Measurements from ENCODE around the gene RASD1. TPM values are rescaled to one million over a fixed set of nuclear protein-coding genes. Genes with fewer than 3 reads are reported as not detected.

The RASD1 gene
- total RNA-seq, 4 donors from 2014 or later = 23.5 to 83.8 (median 61.3) TPM

DNA sequence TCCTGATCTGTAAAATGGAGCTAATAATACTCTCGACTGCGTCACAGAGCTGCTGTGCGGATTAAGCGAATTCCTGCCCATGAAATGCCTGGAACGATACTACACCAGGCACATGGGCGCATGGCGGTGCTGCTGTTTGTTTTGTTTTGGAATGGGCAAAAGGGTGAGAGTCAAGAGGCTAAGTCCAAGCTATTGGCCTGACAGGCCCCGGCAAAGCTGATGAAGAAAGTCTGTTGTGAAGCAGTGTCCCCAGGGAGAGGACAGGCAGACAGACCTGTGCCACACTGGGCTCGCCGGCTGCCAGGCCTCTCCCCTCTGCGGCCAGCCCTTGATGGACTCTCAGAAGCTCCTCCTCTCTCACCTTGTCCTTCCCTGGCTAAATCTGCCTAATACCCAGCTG is 31.3 kb upstream of the RASD1 start:
- peaks cover 3 to 13% (median 7%) of the 10 kb centered on the region in 4 donors for H3K4me1 ChIP-seq

GRCh38 chr17:17526369-17526768 is 30.2 kb upstream of the RASD1 start:
- peaks cover 3 to 13% (median 7%) of the 10 kb centered on the region in 4 donors for H3K4me1 ChIP-seq
- H3K27ac ChIP-seq = peak overlapping the region in 1 of 4 donors; percentile 36

More for the DNA sequence above, 31.3 kb upstream of the RASD1 start:
- H3K9me3 ChIP-seq = no peaks in the 10 kb centered on the region
- in situ Hi-C loops (cut with MboI; ENCODE audit: low pct_ligation_motif_present in 1 of 4, low pct_unique_long_range_greater_than_20kb in 1 of 4, low sequenced_read_pairs in 3 of 4) (no loop called here), intact Hi-C loops (cut with DNase I; ENCODE audit: low total_unique reads) (no loop called here)
- no peak overlapping the region for H3K27ac ChIP-seq
- H3K27me3 ChIP-seq = no peaks in the 10 kb centered on the region
- TF ChIP-seq, protein P1, sequence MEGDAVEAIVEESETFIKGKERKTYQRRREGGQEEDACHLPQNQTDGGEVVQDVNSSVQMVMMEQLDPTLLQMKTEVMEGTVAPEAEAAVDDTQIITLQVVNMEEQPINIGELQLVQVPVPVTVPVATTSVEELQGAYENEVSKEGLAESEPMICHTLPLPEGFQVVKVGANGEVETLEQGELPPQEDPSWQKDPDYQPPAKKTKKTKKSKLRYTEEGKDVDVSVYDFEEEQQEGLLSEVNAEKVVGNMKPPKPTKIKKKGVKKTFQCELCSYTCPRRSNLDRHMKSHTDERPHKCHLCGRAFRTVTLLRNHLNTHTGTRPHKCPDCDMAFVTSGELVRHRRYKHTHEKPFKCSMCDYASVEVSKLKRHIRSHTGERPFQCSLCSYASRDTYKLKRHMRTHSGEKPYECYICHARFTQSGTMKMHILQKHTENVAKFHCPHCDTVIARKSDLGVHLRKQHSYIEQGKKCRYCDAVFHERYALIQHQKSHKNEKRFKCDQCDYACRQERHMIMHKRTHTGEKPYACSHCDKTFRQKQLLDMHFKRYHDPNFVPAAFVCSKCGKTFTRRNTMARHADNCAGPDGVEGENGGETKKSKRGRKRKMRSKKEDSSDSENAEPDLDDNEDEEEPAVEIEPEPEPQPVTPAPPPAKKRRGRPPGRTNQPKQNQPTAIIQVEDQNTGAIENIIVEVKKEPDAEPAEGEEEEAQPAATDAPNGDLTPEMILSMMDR (IDR thresholded peaks at IDR 0.05) = no peak
- TF ChIP-seq POLR2AphosphoS5 (IDR thresholded peaks at IDR 0.05) (no peak), POLR2A (IDR thresholded peaks at IDR 0.05) (no peak), EP300 (IDR thresholded peaks at IDR 0.05; ENCODE audit: low read depth) (no peak)
- 62 to 95% methylated on average over 2 to 11 of the region's 11 CpGs for WGBS, 2 donors (ENCODE audit: low coverage in 1 of 2)
- no peak for DNase-seq
- no peaks in the 10 kb centered on the region for H3K36me3 ChIP-seq
- H3K4me3 ChIP-seq = no peak overlapping the region

GRCh38 chr17:17525956-17526355 is 29.8 kb upstream of the RASD1 start:
- Histone ChIP-seq H3K9me3 (no peaks in the 10 kb centered on the region), H3K36me3 (no peaks in the 10 kb centered on the region), H3K27ac (peak overlapping the region in 1 of 4 donors; percentile 36), H3K4me3 (no peak overlapping the region), H3K27me3 (no peaks in the 10 kb centered on the region), H3K4me1 (peaks cover 3 to 13% (median 7%) of the 10 kb centered on the region in 4 donors)
- 47 to 62% methylated on average over 3 to 6 of the region's 6 CpGs for whole genome bisulfite sequencing, 2 donors (ENCODE audit: low coverage in 1 of 2)
- in situ Hi-C loops (cut with MboI; ENCODE audit: low pct_ligation_motif_present in 1 of 4, low pct_unique_long_range_greater_than_20kb in 1 of 4, low sequenced_read_pairs in 3 of 4) (no loop called here), intact Hi-C loops (cut with DNase I; ENCODE audit: low total_unique reads) (no loop called here)
- TF ChIP-seq EP300 (IDR thresholded peaks at IDR 0.05; ENCODE audit: low read depth) = no peak
- no peak for DNase-seq

More at GRCh38 chr17:17526369-17526768, 30.2 kb upstream of the RASD1 start:
- WGBS, 2 donors (ENCODE audit: low coverage in 1 of 2) = 41 to 50% methylated on average over 2 to 14 of the region's 14 CpGs
- no peak for DNase-seq
- no peaks in the 10 kb centered on the region for H3K36me3 ChIP-seq
- in situ Hi-C loops (cut with MboI; ENCODE audit: low pct_ligation_motif_present in 1 of 4, low pct_unique_long_range_greater_than_20kb in 1 of 4, low sequenced_read_pairs in 3 of 4) = no loop called here
- H3K4me3 ChIP-seq = no peak overlapping the region
- TF ChIP-seq POLR2AphosphoS5 (IDR thresholded peaks at IDR 0.05) = no peak
- no peak for TF ChIP-seq EP300 (IDR thresholded peaks at IDR 0.05; ENCODE audit: low read depth)
- TF ChIP-seq, protein P1 (IDR thresholded peaks at IDR 0.05) = no peak
- no peak for TF ChIP-seq POLR2A (IDR thresholded peaks at IDR 0.05)
- H3K27me3 ChIP-seq = no peaks in the 10 kb centered on the region
- H3K9me3 ChIP-seq = no peaks in the 10 kb centered on the region
- intact Hi-C loops (cut with DNase I; ENCODE audit: low total_unique reads) = no loop called here

GRCh38 chr17:17525311-17525710 is 29.1 kb upstream of the RASD1 start:
- in situ Hi-C loops (cut with MboI; ENCODE audit: low pct_ligation_motif_present in 1 of 4, low pct_unique_long_range_greater_than_20kb in 1 of 4, low sequenced_read_pairs in 3 of 4) (no loop called here), intact Hi-C loops (cut with DNase I; ENCODE audit: low total_unique reads) (no loop called here)
- no peaks in the 10 kb centered on the region for H3K36me3 ChIP-seq
- H3K9me3 ChIP-seq = no peaks in the 10 kb centered on the region
- H3K4me3 ChIP-seq = no peak overlapping the region
- H3K4me1 ChIP-seq = peaks cover 3 to 13% (median 7%) of the 10 kb centered on the region in 4 donors
- H3K27ac ChIP-seq = no peak overlapping the region
- DNase-seq = no peak
- TF ChIP-seq POLR2AphosphoS5 (IDR thresholded peaks at IDR 0.05) (no peak), EP300 (IDR thresholded peaks at IDR 0.05; ENCODE audit: low read depth) (no peak), POLR2A (IDR thresholded peaks at IDR 0.05) (no peak)
- TF ChIP-seq, protein P1 (IDR thresholded peaks at IDR 0.05) = no peak
- 70 to 86% methylated on average over 4 to 15 of the region's 15 CpGs for whole genome bisulfite sequencing, 2 donors (ENCODE audit: low coverage in 1 of 2)
- H3K27me3 ChIP-seq = no peaks in the 10 kb centered on the region

Data from transverse colon (tissue), 4 donors.